ENCODE data around the gene DHCR7. TPM values are rescaled to one million over a fixed set of nuclear protein-coding genes. Genes with fewer than 3 reads are reported as not detected.

DHCR7 gene
- total RNA-seq, 6 experiments from 2014 or later = 44.6 to 55.9 (median 48.9) TPM

DNA sequence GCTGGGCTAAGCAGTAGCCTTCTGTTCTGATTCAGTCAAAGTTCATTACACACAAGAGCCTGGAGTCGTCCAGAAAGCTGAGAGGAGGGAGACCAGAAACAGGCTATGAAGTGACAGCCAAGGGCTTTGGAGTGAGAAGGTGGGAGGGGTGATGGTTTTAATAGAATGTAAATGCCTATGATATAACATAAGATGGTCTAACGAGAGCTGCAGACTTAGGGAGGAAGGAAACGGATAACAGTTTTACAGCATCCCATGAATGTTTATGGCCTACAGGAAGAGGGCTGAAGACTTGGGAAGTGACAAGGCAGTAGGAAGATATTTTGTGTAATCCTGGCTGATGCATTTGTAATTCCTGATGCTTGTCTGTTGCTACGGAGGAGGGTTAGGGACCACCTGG, 62.0 kb downstream of the DHCR7 start:
- TF ChIP-seq, protein P1, sequence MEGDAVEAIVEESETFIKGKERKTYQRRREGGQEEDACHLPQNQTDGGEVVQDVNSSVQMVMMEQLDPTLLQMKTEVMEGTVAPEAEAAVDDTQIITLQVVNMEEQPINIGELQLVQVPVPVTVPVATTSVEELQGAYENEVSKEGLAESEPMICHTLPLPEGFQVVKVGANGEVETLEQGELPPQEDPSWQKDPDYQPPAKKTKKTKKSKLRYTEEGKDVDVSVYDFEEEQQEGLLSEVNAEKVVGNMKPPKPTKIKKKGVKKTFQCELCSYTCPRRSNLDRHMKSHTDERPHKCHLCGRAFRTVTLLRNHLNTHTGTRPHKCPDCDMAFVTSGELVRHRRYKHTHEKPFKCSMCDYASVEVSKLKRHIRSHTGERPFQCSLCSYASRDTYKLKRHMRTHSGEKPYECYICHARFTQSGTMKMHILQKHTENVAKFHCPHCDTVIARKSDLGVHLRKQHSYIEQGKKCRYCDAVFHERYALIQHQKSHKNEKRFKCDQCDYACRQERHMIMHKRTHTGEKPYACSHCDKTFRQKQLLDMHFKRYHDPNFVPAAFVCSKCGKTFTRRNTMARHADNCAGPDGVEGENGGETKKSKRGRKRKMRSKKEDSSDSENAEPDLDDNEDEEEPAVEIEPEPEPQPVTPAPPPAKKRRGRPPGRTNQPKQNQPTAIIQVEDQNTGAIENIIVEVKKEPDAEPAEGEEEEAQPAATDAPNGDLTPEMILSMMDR (IDR thresholded peaks at IDR 0.05) = no peak
- Mint-ChIP-seq H3K9me3 (peaks cover 11% of the 10 kb centered on the region), H3K4me1 (ENCODE audit: low read depth) (no peaks in the 10 kb centered on the region)

DNA sequence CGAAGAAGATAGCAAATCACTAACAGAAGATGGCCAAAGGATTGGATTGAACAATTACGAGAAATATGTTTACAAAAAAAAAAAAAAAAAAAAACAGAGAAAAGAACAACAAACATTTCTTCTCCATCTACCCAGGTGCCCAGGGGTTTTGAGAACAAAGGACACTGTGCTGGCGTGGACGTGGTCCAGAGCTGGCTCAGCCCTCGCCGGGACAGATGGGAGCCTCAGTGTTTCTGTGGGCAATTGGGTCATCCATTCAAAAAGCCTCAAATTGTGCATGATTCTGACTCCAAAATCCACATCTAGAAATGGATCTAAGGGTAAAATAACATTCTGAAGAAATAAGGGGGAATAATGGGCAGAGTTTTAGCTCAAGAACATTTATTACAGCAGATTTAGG, 63.1 kb downstream of the DHCR7 start:
- TF ChIP-seq, protein P1 (IDR thresholded peaks at IDR 0.05) = no peak
- no peak for DNase-seq
- Mint-ChIP-seq H3K4me3 (no peak overlapping the region), H3K27ac (no peak overlapping the region), H3K36me3 (ENCODE audit: low read depth) (peaks cover 10% of the 10 kb centered on the region), H3K4me1 (ENCODE audit: low read depth) (no peaks in the 10 kb centered on the region), H3K27me3 (ENCODE audit: insufficient read depth) (peaks cover 40% of the 10 kb centered on the region), H3K9me3 (peaks cover 11% of the 10 kb centered on the region)

More for the DNA sequence above, 62.0 kb downstream of the DHCR7 start:
- DNase-seq = no peak
- H3K4me3 Mint-ChIP-seq = no peak overlapping the region
- no peak overlapping the region for H3K27ac Mint-ChIP-seq
- H3K27me3 Mint-ChIP-seq (ENCODE audit: insufficient read depth) = peaks cover 47% of the 10 kb centered on the region
- H3K36me3 Mint-ChIP-seq (ENCODE audit: low read depth) = peaks cover 10% of the 10 kb centered on the region

DNA sequence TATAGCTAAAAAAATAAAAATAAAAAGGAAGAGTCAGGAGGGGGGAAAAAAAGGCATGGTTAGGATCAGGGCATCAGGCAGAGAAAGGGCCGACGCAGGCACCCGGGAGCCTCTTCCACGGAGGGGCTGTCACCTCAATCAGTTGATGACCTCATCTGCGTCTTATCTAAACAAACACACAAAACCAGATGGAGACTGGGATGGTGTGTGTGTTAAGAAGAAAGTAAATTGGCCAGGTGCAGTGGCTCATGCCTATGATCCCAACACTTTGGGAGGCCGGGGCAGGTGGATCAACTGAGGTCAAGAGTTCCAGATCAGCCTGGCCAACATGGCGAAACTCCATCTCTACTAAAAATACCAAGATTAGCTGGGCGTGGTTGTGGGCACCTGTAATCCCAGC, 63.6 kb downstream of the DHCR7 start:
- Mint-ChIP-seq H3K27ac (no peak overlapping the region), H3K27me3 (ENCODE audit: insufficient read depth) (peaks cover 40% of the 10 kb centered on the region), H3K4me3 (no peak overlapping the region), H3K36me3 (ENCODE audit: low read depth) (peaks cover 10% of the 10 kb centered on the region), H3K4me1 (ENCODE audit: low read depth) (no peaks in the 10 kb centered on the region), H3K9me3 (peaks cover 11% of the 10 kb centered on the region)
- TF ChIP-seq, protein P1 (IDR thresholded peaks at IDR 0.05) = no peak
- no peak for DNase-seq

Small RNAs within 50 kb of the gene (microRNA-seq; reads per million reads assigned to microRNA genes)
- gene MIR6754 = not detected

Other genes with a start within 250 kb of the DHCR7 start
- 1 to 10 TPM in 3 of 6 experiments, under 1 TPM in 3; 0.77 to 2.0 (median 1.0) TPM for gene SHANK2, start 195.8 kb downstream of the DHCR7 start, total RNA-seq (2021; fragmentation: NEBNext Ultra II Directional; extraction: Animal tissue kit (Norgen Biotek cat#: 25700))
- gene NADSYN1, start 4.8 kb upstream of the DHCR7 start, total RNA-seq (2021; fragmentation: NEBNext Ultra II Directional; extraction: Animal tissue kit (Norgen Biotek cat#: 25700)) = 10 to 100 TPM; 39.3 to 48.0 (median 46.7) TPM
- gene KRTAP5-7, start 78.9 kb upstream of the DHCR7 start, total RNA-seq (2021; fragmentation: NEBNext Ultra II Directional; extraction: Animal tissue kit (Norgen Biotek cat#: 25700)) = not detected
- not detected for gene KRTAP5-8, start 89.6 kb upstream of the DHCR7 start, total RNA-seq (2021; fragmentation: NEBNext Ultra II Directional; extraction: Animal tissue kit (Norgen Biotek cat#: 25700))
- under 1 TPM in 1 of 6 experiments, not detected in 5; 0.26 TPM for gene KRTAP5-9, start 100.0 kb upstream of the DHCR7 start, total RNA-seq (2021; fragmentation: NEBNext Ultra II Directional; extraction: Animal tissue kit (Norgen Biotek cat#: 25700))
- gene KRTAP5-10, start 117.2 kb upstream of the DHCR7 start, total RNA-seq (2021; fragmentation: NEBNext Ultra II Directional; extraction: Animal tissue kit (Norgen Biotek cat#: 25700)) = not detected
- gene KRTAP5-11, start 134.5 kb upstream of the DHCR7 start, total RNA-seq (2021; fragmentation: NEBNext Ultra II Directional; extraction: Animal tissue kit (Norgen Biotek cat#: 25700)) = not detected